HepG2 (cell line): ENCODE results near the gene ATOH8. TPM values are rescaled to one million over a fixed set of nuclear protein-coding genes. Genes with fewer than 3 reads are reported as not detected.
A peak's percentile ranks its signal among the peaks of the same experiment; 100 is the strongest.

Experiments
- CHD2 ChIP-seq: IDR thresholded peaks from 2 replicates; pipeline ENCODE4 v1.6.1; 2011; ENCODE audit warnings: low read depth, low read length, improper control_type of control experiment
- FOXA3 ChIP-seq: IDR thresholded peaks from 2 replicates; pipeline ENCODE4 v1.6.1; 2016; ENCODE audit warnings: missing genetic modification reagents, missing compliant biosample characterization
- HOXA5 ChIP-seq: sonication (generic); formaldehyde crosslinking; IDR thresholded peaks from 2 replicates; pipeline ENCODE4 v1.4.0; 2020; ENCODE audit warnings: missing genetic modification reagents
- MLX ChIP-seq: IDR thresholded peaks from 2 replicates; pipeline ENCODE4 v1.6.1; 2016
- PCBP2 ChIP-seq: fragments of 200-400 bp; formaldehyde crosslinking; optimal IDR thresholded peaks from 2 replicates; pipeline ENCODE3; 2018; ENCODE audit warnings: low read length, low read depth; ENCODE audit not compliant: poor library complexity, severe bottlenecking
- SALL1 ChIP-seq: sonication (generic); formaldehyde crosslinking; IDR thresholded peaks from 2 replicates; pipeline ENCODE4 v1.8.0; 2022; ENCODE audit warnings: mild to moderate bottlenecking, missing genetic modification reagents
- SRSF9 ChIP-seq: fragments of 200-400 bp; formaldehyde crosslinking; IDR thresholded peaks from 2 replicates; pipeline ENCODE4 v1.6.1; 2018; ENCODE audit warnings: borderline replicate concordance, mild to moderate bottlenecking, low read depth, low read length; ENCODE audit not compliant: insufficient read depth, poor library complexity, severe bottlenecking
- TRIM24 ChIP-seq: sonication (generic); formaldehyde crosslinking; IDR thresholded peaks from 2 replicates; pipeline ENCODE4 v1.8.0; 2022; ENCODE audit warnings: mild to moderate bottlenecking, missing genetic modification reagents
- U2AF1 ChIP-seq: fragments of 200-400 bp; formaldehyde crosslinking; optimal IDR thresholded peaks from 2 replicates; pipeline ENCODE3; 2017; ENCODE audit warnings: mild to moderate bottlenecking, low read depth, low read length
- ZNF17 ChIP-seq: sonication (generic); formaldehyde crosslinking; IDR thresholded peaks from 2 replicates; pipeline ENCODE4 v1.5.0; 2020; ENCODE audit warnings: mild to moderate bottlenecking, missing genetic modification reagents
- ZNF737 ChIP-seq: sonication (generic); formaldehyde crosslinking; IDR thresholded peaks from 2 replicates; pipeline ENCODE4 v1.5.0; 2020; ENCODE audit warnings: missing genetic modification reagents, mild to moderate bottlenecking, borderline replicate concordance
- ZUFSP ChIP-seq: sonication (generic); formaldehyde crosslinking; IDR thresholded peaks from 2 replicates; pipeline ENCODE4 v1.9.0; 2021; ENCODE audit warnings: missing genetic modification reagents, mild to moderate bottlenecking, borderline replicate concordance
- polyA plus RNA-seq, 8 experiments: library from polyadenylated mRNA; depleted of rRNA in 3 of 8; stranded (reverse) in 7 of 8; unstranded in 1 of 8; fragments of >200 nt; fragmentation: Illumina TruSeq in 4 of 8; extraction: Trizol in 4 of 8; gene quantifications; 2 replicates each; pipeline versions ENCODE4 v1.2.1 to v1.2.3, GENCODE V29; 2011 to 2016; ENCODE audit warnings: low read depth in 4 of 8, missing spikeins in 1 of 8, mixed read lengths in 1 of 8; ENCODE audit not compliant: insufficient read depth in 1 of 8
- total RNA-seq, 5 experiments: library from RNA; depleted of rRNA; stranded (reverse); fragments of >200 nt; fragmentation: Illumina TruSeq; extraction: Trizol; gene quantifications; 2 replicates each; pipeline ENCODE4 v1.2.3, GENCODE V29; 2016; ENCODE audit warnings: low read depth in 1 of 5

Gene ATOH8
- total and polyA plus RNA-seq, 2 of the 13 experiments (the other 11 are each of a cell fraction or from before 2014, with no cell fraction given), result 0.13 to 0.61 TPM

DNA sequence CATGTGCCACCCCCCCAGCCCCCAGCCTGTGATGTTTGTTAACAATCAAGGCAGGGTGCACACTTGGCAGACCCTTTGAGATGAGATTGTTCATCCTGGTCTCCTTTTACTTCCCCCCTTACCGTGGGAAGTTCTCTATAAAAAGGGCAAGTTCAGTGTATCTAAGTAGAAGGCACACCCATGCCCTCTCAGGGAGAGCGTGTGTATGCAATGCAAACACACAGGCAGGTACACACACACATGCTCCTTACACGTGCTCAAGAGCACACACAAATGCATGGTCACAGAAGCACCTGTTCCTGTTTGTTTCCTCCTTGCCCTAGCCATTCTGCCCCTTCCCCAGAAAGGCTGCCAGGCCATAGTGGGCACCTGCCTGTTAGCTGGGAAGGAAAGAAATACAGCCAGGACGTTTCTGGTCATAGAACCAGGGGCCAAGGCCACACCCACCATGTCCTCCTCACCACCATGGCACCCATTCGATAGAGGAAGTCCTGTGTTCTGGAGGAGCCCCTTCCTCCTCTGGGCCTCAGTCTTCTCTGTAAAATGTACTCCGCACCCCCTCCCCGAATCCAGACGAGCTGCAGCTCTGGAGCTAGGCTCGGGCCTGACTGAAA, 3.1 kb downstream of the ATOH8 start (continued):
- TF ChIP-seq SRSF9 (no peak), ZNF737 (CRISPR knock-in tag) (no peak), MLX (CRISPR knock-in tag) (peak; percentile 57; the same call in 1 of the 2 replicates), U2AF1 (no peak), FOXA3 (CRISPR knock-in tag) (peak; percentile 51; the same call in 1 of the 2 replicates), TRIM24 (CRISPR knock-in tag) (no peak), SALL1 (CRISPR knock-in tag) (no peak), PCBP2 (no peak), CHD2 (no peak), ZNF17 (CRISPR knock-in tag) (no peak), ZUFSP (no peak), HOXA5 (CRISPR knock-in tag) (no peak)
